Endometrial microvascular endothelial cells (primary cell): ENCODE results near the gene MICA. TPM values are rescaled to one million over a fixed set of nuclear protein-coding genes. Genes with fewer than 3 reads are reported as not detected.
"Not testable (repeated sequence)": the region's sequence is repeated elsewhere in the genome, so short reads cannot be mapped to it uniquely, and the experiment has no call there.

Source experiments
- in situ Hi-C: cut with HindIII; loops from 2 replicates; pipeline ENCODE4 v1.10.0; 2017; ENCODE audit warnings: low sequenced_read_pairs, low pct_unique_long_range_greater_than_20kb; ENCODE audit errors: inconsistent ontology term
- total RNA-seq: library from RNA; depleted of rRNA; stranded (reverse); fragments of >200 nt; gene quantifications from one replicate; pipeline ENCODE4 v1.2.3, GENCODE V29; 2015; ENCODE audit errors: inconsistent ontology term

The MICA gene
- total RNA-seq, 1 donor from 2014 or later: 68.9 TPM

DNA sequence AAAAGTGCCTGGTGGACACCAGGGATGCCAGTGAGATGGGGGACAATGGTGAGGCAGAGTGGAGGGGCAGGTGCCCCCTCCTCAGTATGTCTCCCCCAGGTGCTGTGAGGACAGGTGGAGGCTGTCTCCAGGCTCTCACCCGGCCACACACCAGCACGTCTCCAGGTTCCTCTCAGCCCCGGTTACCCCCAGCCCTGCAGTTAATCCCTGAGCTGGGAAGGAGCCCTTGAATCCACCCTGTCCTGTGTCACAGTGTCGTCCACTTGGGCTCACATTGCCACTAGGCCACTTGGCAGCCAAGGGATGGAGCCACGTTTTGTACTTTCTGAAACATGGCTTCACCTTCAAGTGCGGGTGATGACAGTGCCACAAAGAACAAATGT lies 24.7 kb upstream of the MICA start:
- in situ Hi-C loops: no loop called here

DNA sequence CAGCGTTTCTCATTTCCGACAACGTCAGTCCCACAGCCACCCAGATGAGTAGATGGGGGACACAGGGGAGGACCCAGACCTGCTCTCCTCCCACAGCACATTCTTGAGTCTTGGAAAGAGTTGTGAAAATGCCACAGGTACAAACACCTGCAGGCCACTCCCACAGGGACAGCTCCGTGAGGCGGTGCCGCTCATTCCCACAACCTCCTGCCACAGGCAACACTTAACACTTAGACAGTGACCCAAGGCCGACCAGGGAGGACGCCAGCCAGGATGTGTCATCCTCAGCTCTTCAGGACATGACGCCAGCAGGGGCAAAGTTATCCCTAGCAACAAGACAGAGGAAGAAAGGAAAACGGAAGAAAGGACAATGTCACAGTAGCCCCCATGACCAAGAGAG lies 23.5 kb upstream of the MICA start:
- in situ Hi-C loops: no loop called here

DNA sequence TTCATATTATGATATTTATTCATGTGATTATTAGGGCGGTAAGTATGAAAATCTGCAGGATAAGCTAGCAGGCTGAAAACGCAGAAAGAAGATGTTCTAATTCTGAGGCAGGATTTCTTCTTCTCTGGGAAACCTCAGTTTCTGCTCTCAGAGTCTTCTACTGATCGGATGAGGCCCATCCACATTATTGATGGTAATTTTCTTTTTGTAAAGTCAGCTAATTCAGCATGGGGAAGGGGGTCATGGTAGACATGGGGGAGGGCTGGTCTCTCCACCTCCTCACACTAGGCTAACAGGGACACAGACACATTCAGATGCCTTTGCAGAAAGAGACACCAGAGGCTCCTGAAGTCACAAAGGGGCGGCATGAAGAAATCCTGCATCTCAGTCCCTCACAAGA lies 21.7 kb upstream of the MICA start:
- in situ Hi-C loops: no loop called here

DNA sequence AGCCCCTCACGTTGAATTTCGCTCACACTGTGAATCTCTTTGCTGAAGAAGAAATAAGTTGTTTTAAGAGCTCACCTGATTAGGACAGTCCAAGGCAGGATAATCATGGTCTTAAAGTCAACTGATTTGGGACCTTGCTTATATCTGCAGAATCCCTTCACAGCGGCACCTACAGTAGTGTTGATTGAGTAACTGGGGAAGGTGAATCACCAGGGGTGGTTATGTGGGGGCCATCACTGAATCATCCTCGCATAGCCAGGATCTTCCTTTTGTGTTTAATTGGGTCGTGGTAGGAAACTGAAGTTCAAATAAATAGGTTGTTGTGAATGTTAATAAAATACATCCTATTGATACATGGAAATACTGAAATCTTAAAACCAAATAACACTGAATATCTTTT lies 20.2 kb upstream of the MICA start:
- in situ Hi-C loops: no loop called here

DNA sequence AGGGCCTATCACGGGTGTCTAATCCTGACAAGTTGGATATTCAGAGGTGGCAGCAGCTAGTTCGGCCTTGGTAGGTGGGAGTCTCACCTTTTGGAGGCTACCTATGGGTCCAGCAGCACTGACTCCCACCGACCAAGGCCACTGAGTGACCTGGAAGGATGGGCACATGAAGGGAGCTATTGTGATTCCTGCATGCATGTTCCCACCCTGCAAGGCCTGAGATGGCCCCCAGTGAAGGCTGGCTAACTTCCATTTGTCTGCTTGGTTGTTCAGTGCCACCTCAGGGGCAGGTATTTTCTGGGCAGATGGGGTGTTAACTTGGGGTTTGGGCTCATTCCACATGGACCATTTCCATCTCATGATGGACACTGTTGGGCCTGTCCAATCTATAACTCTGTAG lies 18.4 kb upstream of the MICA start:
- in situ Hi-C loops: no loop called here

DNA sequence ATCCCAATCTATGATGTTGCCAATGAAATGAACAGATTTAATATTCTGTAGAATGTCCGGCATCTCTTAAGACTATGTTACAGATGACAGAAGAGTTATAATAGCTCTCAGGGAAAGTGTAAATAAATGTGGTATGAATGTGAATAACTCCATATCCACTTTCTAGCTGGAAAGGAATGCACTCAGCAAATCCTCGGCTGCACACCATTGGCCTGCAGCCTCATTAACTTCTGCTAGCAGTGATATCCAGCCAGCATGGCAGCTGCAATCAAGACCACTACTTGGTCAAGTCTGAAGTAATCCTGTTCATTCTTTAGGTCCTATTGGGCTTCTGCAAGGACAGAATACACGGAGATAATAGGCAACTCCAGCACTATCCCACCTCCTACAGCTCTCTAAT lies 17.3 kb upstream of the MICA start:
- in situ Hi-C loops: no loop called here

DNA sequence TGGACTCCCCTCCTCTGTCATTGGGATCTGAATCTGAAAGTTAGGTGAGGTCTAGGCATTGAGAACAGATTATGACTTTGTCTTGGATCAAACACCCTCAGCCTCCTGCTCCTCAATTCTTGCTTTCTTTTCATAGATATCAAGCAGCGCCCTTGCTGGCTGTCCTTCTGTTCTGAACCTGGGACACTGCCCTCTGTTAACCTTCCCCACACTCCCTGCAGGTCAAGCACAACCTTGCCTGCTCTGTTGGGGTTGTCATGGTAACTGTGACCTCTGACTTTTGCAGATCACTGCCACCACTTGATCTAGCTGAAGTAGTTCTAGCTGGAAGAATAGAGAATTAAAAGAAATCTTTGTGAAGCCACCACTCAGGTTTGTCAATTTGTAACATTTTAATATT lies 16.4 kb upstream of the MICA start:
- in situ Hi-C loops: no loop called here

DNA sequence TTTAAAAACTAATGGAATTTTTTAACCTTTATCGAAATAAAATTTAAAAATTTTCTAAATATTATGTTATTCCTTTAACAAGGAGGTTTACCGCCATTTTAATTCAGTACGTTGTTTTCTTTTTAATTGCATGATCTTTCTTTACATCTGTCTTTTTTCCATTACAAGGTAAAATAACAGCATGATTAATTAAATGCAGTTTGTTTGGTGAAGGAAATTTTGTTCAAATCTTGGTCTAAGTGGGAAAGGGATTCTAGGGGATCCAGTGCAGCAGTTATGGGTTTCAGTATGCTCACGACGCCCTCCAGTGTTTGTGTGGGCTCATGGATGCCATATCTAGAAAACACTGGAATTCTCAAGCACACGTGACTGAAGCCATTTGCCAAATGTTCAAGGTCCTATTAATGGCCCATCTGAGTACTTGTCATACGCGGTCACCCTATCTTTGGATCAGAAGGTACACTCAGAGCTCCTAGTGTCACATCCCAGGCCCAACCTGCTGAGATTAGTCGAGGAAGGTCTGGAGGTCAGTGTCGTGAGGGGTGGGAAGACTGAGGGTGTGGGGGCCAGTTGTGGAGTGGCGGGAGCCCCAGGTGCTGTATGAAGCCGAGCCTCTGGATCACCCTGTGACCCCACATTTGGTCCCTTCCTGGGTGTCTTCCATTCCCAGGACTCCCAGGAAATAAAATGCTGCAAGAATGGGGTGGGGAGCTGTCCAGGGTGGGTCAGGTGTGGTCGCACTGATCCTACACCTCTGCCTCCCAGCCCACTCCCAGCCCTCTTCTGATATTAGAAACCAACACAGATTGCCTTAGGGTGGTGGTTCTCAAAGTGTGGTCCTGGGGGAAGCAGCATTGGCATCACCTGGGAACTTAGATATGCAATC lies 14.2 kb upstream of the MICA start:
- in situ Hi-C loops: not testable (repeated sequence)

DNA sequence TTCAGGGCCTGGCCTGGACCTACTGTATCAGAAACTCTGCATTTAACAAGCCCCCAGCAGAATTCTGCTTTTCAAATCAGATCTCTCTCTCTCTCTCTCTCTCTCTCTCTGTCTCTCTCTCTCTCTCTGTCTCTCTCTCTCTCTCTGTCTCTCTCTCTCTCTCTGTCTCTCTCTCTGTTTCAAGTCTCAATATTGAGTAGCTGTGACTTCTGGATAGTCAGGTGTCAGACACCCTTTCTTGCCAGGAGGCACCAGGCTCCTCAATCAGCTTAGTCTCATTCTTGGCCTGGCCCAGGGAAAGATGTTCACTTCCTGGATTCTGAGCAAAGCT lies 13.6 kb upstream of the MICA start:
- in situ Hi-C loops: not testable (repeated sequence)

DNA sequence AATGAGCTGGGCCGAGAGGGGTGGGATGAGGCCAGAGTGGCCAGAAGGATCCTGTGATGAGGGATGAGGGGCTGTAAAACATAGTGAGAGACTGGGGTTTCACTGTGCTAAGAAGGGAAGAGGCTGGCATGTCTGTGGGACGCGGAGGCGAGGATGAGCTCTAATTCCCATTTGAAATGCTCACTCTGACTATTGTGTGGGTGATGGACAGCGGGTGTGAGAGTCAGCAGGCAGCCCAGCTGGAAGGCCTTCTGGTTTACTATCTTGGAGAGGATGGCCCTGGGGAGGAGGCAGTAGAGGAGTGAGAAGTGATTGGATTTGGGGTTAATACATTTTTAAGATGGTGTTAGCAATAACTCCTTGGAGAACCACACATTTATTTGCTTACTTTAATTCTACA lies 9.5 kb upstream of the MICA start:
- in situ Hi-C loops: no loop called here

DNA sequence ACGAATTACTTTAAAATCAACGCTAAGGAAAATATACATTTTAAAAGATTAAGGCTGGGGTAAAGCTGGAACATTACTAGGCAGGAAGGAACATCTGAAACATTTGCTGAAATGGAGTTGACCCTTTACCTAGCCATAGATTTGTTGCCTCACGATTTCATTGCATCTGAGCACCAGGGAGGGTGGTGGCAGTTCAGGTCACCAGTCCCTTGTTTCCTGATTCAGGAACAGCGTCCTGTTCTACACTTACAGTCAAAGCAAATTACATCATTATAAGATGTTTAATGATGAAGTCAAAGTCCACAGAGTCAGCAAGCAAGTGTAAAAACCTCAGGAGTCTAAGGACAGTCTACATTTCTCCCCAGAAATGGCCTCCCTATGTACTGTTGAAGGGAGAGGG lies 9.0 kb upstream of the MICA start:
- in situ Hi-C loops: no loop called here

DNA sequence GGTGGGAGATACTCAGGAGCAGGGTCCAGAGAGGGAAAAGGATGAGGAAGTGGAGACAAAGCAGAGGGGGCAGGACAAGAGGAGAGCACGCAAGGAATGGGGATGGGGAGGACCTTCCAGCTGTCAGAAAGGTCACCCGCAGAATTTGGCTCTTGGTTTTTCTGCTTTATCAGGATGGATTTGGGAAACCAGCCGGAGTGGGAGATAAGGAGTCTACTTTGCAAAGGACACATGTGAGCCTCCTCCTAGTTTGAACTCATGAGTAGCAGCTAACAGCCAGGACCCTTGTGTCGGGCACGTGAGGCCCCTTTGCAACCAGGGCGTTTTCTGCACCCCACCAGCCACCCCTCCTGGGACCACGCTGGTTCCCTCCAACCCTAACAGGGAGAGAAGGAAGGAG lies 7.6 kb upstream of the MICA start:
- in situ Hi-C loops: no loop called here

DNA sequence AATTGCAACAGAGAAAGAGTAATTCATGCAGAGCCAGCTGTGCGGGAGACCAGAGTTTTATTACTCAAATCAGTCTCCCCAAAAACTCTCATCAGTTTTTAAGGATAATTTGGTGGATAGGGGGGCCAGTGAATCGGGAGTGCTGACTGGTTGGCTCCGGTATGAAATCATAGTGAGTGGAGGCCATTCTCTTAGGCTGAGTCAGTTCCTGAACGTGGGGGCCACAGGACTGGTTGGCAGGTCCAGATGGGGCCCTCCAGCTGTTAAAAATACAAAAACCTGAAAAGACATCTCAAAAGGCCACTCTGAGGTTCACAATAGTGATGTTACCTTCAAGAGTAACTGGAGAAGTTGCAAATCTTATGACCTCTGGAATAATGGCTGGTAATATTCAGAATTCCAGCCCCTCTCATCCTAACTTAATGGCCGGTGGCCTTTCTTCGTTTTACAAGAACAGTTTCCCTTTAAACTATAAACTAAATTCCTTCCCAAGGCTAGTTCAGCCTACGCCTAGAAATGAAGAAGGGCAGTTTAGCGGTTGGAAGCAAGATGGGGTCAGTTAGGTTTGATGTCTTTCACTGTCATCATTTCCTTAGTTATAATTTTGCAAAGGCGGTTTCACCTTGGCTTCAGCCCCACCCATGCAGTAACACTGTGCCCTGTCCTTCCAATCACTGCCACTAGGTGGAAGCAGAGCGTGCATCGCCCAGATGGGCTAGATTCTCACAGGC lies 6.8 kb upstream of the MICA start:
- in situ Hi-C loops: no loop called here

DNA sequence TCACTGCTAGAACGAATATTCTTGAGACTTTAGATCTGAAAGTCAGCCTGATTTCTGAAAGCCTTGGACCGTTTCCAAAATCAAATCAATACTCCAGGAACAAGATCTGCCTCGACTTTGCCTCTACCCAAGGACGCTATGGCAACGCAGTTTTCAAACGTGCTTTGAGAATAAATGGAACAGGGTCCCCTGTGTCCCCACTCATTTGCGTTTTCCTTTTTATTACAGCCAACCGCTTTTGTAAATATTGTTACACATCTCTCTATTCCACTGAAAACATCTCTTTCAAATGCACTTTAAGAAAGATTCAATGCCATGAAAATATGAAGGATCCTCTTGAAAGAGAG lies 6.3 kb upstream of the MICA start:
- in situ Hi-C loops: not testable (repeated sequence)

DNA sequence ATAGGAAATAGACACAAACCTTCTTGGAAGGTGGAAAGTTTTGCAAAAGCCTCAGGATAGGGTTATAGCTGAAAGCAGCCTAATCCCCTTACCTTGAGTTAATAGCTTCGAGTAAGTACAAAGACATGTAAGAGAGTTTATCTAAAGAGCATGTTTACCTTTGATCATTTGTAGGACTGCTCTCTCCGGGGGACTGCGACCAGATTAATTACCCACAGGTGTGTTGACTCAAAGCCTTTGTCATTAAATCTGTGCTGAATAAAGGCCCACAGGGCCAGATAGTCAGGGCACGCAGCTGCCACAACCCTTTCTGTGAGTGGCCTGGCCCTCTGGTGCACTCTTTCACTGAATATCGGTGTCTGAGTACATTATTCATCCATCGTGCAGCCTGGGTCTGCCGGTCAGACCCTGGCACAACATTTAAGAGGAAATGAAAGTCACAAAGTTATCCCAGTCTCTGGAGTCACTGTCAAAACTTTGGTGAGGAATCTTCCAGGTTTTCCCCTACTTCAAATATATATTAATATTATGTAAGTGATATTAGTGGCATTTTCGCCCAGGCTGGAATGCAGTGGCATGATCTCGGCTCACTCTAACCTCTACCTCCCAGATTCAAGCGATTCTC lies 5.4 kb upstream of the MICA start:
- in situ Hi-C loops: no loop called here

DNA sequence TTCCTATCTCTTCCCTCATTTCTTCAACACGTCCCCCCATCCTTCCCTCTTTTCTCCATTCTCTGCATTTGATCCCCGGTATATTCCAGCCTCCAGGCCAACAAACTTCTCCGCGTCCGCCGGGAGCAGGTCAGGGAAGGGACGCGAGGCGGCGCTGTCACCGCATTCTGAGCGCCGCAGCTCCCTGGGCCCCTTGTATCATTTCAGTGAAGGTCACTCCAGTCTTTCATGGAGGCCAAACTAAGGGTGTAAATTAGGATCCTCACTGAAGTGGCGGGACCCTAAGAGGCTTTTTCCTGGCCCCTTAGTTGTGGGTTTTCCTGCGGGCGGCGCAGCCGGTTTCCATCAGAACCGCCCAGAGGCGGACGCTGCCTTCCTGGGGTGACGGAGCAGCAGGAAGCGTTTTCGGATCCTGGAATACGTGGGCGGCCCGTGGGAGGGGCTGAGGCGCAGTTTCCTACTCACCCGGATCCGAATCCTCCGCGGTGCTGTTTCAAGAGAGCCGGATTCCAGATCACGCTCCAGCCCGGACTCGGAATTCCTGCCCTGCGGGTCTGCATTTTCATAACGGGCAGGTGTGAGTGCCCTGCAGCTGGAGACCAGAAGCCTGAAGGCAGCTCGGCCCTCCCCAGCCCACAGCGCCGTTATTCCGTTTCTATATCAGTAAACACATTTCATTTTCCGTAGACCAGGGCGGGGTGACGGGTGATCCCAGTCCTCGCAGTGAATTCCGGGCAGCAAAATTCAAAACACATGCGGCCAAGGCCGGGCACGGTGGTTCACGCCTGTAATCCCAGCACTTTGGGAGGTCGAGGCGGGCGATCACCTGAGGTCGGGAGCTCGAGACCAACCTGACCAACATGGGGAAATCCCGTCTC lies 3.6 kb upstream of the MICA start:
- in situ Hi-C loops: no loop called here

DNA sequence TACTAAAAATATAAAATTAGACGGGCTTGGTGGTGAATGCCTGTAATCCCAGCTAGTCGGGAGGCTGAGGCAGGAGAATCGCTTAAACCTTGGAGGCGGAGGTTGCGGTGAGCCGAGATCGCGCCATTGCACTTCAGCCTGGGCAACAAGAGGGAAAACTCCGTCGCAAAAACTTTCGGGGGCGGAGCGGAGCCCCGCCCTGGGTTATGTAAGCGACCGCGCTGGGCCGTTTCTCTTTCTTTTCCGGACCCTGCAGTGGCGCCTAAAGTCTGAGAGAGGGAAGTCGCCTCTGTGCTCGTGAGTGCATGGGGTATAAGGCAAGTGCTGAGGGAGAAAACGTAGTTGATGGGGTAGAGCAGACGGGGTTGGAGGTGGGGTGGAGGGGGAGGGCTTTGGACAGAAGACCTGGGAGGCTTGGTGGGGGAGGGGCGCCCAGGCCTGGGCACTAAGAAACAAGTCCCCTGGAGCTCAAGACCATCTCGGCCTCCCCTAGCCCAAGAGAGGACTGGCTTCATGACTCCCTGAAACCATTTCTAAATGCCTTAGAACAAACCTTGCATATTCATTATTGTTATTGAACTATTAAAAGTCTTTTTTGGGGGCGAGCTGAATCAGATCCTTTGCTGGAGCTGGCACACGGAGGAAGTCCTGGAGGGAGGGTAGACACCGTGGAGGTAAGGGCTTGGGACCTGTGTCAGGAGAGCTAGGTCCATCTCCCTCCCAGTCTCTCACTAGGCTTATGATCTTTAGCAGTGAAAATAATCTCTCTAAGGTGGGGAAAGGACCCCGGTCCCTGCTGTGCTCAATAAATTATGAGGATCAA lies 2.7 kb upstream of the MICA start:
- in situ Hi-C loops: no loop called here

DNA sequence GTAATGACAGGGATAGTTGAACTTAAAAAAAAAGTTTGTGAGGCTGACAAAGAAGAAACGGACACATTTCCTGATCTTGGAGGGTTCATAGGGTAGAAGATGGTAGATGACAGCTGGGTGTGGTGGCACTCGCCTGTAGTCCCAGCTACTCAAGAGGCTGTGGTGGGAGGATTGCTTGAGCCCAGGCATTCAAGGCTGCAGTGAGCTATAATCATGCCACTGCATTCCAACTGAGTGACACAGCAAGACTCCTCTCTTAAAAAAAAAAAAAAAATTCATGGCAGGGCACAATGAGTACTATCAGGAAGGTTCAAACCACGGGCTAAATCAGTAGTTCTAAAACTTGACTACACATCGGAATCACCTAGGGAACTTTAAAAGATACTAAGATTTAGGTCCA lies 2.0 kb upstream of the MICA start:
- in situ Hi-C loops: no loop called here
